ENCODE measurements around the gene KDELR3.

The KDELR3 gene
- total RNA-seq = 0 to 1.1 reads per million in 2 donors

- peak in 4 of 5 experiments; percentile 18 to 36 (median 30) for DNase-seq
Observed at GRCh38 chr22:38467904-38468442, at the start of gene KDELR3. TSS of gene KDELR3 (plus strand) at chr22:38468096. CDS start at chr22:38468234, 138 bp downstream.

GRCh38 chr22:38418589-38418988 is 49.3 kb upstream of the KDELR3 start:
- DNase-seq = no peak

GRCh38 chr22:38419121-38419857 is 48.6 kb upstream of the KDELR3 start:
- no peak for DNase-seq

GRCh38 chr22:38419858-38420160 is 48.1 kb upstream of the KDELR3 start:
- no peak for DNase-seq

- no peak for DNase-seq
Observed at GRCh38 chr22:38420734-38421133, 47.2 kb upstream of the KDELR3 start.

- no peak for DNase-seq
Observed at GRCh38 chr22:38422611-38423511, 45.0 kb upstream of the KDELR3 start.

- no peak for DNase-seq
Observed at GRCh38 chr22:38423512-38424503, 44.1 kb upstream of the KDELR3 start.

- DNase-seq = no peak
Observed at GRCh38 chr22:38424525-38425080, 43.3 kb upstream of the KDELR3 start.

- DNase-seq = no peak
Observed at GRCh38 chr22:38426628-38427027, 41.3 kb upstream of the KDELR3 start.

- DNase-seq = no peak
Observed at GRCh38 chr22:38427465-38427864, 40.4 kb upstream of the KDELR3 start.

GRCh38 chr22:38427940-38428339 is 40.0 kb upstream of the KDELR3 start:
- DNase-seq = no peak

- DNase-seq = no peak
Observed at GRCh38 chr22:38428714-38429113, 39.2 kb upstream of the KDELR3 start.

GRCh38 chr22:38429499-38430068 is 38.3 kb upstream of the KDELR3 start:
- no peak for DNase-seq

- no peak for DNase-seq
Observed at GRCh38 chr22:38431266-38432010, 36.5 kb upstream of the KDELR3 start.

GRCh38 chr22:38432264-38432663 is 35.6 kb upstream of the KDELR3 start:
- no peak for DNase-seq

GRCh38 chr22:38433871-38434270 is 34.0 kb upstream of the KDELR3 start:
- no peak for DNase-seq

- DNase-seq = no peak
Observed at GRCh38 chr22:38435010-38435409, 32.9 kb upstream of the KDELR3 start.

- DNase-seq = no peak
Observed at GRCh38 chr22:38435965-38436364, 31.9 kb upstream of the KDELR3 start.

GRCh38 chr22:38436629-38437395 is 31.1 kb upstream of the KDELR3 start:
- DNase-seq = no peak

- DNase-seq = no peak
Observed at GRCh38 chr22:38437416-38437815, 30.5 kb upstream of the KDELR3 start.
